CD14-positive monocyte (primary cell): ENCODE data around the gene MYO1D. TPM values are rescaled to one million over a fixed set of nuclear protein-coding genes. Genes with fewer than 3 reads are reported as not detected.

ENCODE experiments used
- DNase-seq, 3 donors: peaks; one replicate each; pipeline ENCODE4 v3.0.0-alpha.2; 2011 to 2022
- H2AFZ ChIP-seq: 2 replicates; pipeline ENCODE4 v1.6.0; 2012; ENCODE audit warnings: mild to moderate bottlenecking, low read depth, low read length, inconsistent platforms; ENCODE audit not compliant: insufficient read depth, poor library complexity, severe bottlenecking
- H3K27ac ChIP-seq, 2 donors: 1 replicate in 1 of 2; 2 replicates in 1 of 2; pipeline ENCODE4 v1.5.1; 2012 to 2013; ENCODE audit warnings: low read length in 2 of 2, control low read depth in 1 of 2, inconsistent platforms in 1 of 2, low read depth in 1 of 2, mild to moderate bottlenecking in 1 of 2
- H3K27me3 ChIP-seq, 2 donors: one replicate each; pipeline versions ENCODE4 v1.6.0 to v1.6.1; 2011 to 2013; ENCODE audit warnings: low read length in 2 of 2; ENCODE audit not compliant: control insufficient read depth in 2 of 2, insufficient read depth in 2 of 2
- H3K36me3 ChIP-seq, 2 donors: replicated peaks in 1 of 2; 1 replicate in 1 of 2; 2 replicates in 1 of 2; pipeline versions ENCODE4 v1.5.1 to v1.6.1; 2012 to 2013; ENCODE audit warnings: low read length in 2 of 2, control low read depth in 1 of 2, inconsistent platforms in 1 of 2, mild to moderate bottlenecking in 1 of 2; ENCODE audit not compliant: insufficient read depth in 2 of 2, control insufficient read depth in 1 of 2
- H3K4me1 ChIP-seq, 2 donors: 1 replicate in 1 of 2; 2 replicates in 1 of 2; pipeline versions ENCODE4 v1.5.1 to v1.6.1; 2012 to 2013; ENCODE audit warnings: low read length in 2 of 2, control low read depth in 1 of 2, inconsistent platforms in 1 of 2, mild to moderate bottlenecking in 1 of 2, moderate library complexity in 1 of 2; ENCODE audit not compliant: insufficient read depth in 2 of 2, control insufficient read depth in 1 of 2
- H3K4me2 ChIP-seq: replicated peaks from 2 replicates; pipeline ENCODE3; 2012; ENCODE audit warnings: low read length, moderate library complexity, mild to moderate bottlenecking; ENCODE audit not compliant: poor library complexity, severe bottlenecking; ENCODE audit errors: extremely low read depth
- H3K4me3 ChIP-seq, 3 experiments: fragments of 200-600 bp in 1 of 3; sonication (generic) in 1 of 3; replicated peaks in 1 of 3; 1 replicate in 2 of 3; 2 replicates in 1 of 3; pipeline ENCODE4 v1.5.1; 2011 to 2013; ENCODE audit warnings: low read length in 3 of 3, mild to moderate bottlenecking in 3 of 3, control low read depth in 2 of 3, low read depth in 2 of 3, inconsistent platforms in 1 of 3, moderate library complexity in 1 of 3
- H3K79me2 ChIP-seq: 2 replicates; pipeline ENCODE4 v1.6.0; 2012; ENCODE audit warnings: mild to moderate bottlenecking, control low read depth, inconsistent platforms, low read length, moderate library complexity; ENCODE audit not compliant: insufficient read depth
- H3K9ac ChIP-seq: 2 replicates; pipeline ENCODE4 v1.6.0; 2017; ENCODE audit warnings: low read length, mild to moderate bottlenecking; ENCODE audit not compliant: insufficient read depth, poor library complexity, severe bottlenecking
- H3K9me3 ChIP-seq, 2 donors: replicated peaks in 1 of 2; 1 replicate in 1 of 2; 2 replicates in 1 of 2; pipeline versions ENCODE4 v1.5.1 to v1.6.1; 2012 to 2013; ENCODE audit warnings: low read length in 2 of 2, control low read depth in 1 of 2; ENCODE audit not compliant: control insufficient read depth in 1 of 2, insufficient read depth in 1 of 2
- H4K20me1 ChIP-seq: 2 replicates; pipeline ENCODE4 v1.6.0; 2012; ENCODE audit warnings: mild to moderate bottlenecking, low read length, control low read depth, moderate library complexity; ENCODE audit not compliant: insufficient read depth
- H3K27ac Mint-ChIP-seq, 7 donors: one replicate each; pipeline ENCODE4 v1.8.0; 2020; ENCODE audit warnings: mild to moderate bottlenecking in 7 of 7, mixed read lengths in 7 of 7, moderate library complexity in 6 of 7, inconsistent platforms in 2 of 7
- H3K27me3 Mint-ChIP-seq, 3 donors: one replicate each; pipeline ENCODE4 v1.8.0; 2021 to 2022; ENCODE audit warnings: low read depth in 3 of 3, mild to moderate bottlenecking in 3 of 3, mixed read lengths in 3 of 3, moderate library complexity in 3 of 3, inconsistent platforms in 1 of 3
- H3K36me3 Mint-ChIP-seq, 2 donors: one replicate each; pipeline ENCODE4 v1.8.0; 2020; ENCODE audit warnings: mixed read lengths in 2 of 2, inconsistent platforms in 1 of 2, mild to moderate bottlenecking in 1 of 2
- H3K4me1 Mint-ChIP-seq: one replicate; pipeline ENCODE4 v1.8.0; 2020; ENCODE audit warnings: mild to moderate bottlenecking, mixed read lengths
- H3K4me3 Mint-ChIP-seq, 2 donors: one replicate each; pipeline ENCODE4 v1.8.0; 2020; ENCODE audit warnings: mild to moderate bottlenecking in 2 of 2, mixed read lengths in 2 of 2, moderate library complexity in 1 of 2
- H3K9me3 Mint-ChIP-seq, 7 donors: one replicate each; pipeline ENCODE4 v1.8.0; 2020 to 2022; ENCODE audit warnings: mixed read lengths in 7 of 7, mild to moderate bottlenecking in 6 of 7, moderate library complexity in 6 of 7, inconsistent platforms in 2 of 7
- WGBS: methylation state at CpG from one replicate; pipeline ENCODE4 v1.1.5; 2013; ENCODE audit warnings: missing lambda C conversion rate; ENCODE audit not compliant: insufficient coverage; 5-methylcytosine and 5-hydroxymethylcytosine counted together
- intact Hi-C, 2 donors: fragments of 100-400 bp; cut with micrococcal nuclease; formaldehyde crosslinking; loops; one replicate each; pipeline versions ENCODE4 v1.15.0 to v1.15.1; 2023
- polyA plus RNA-seq, 3 donors: library from polyadenylated mRNA; depleted of rRNA in 1 of 3; unstranded in 2 of 3; stranded (reverse) in 1 of 3; fragments of 300-500 nt in 2 of 3; fragments of >200 nt in 1 of 3; fragmentation: Illumina TruSeq in 2 of 3; gene quantifications; 1 replicate in 2 of 3; 2 replicates in 1 of 3; pipeline ENCODE4 v1.2.3, GENCODE V29; 2012 to 2021
- small RNA-seq: library from RNA; depleted of rRNA; stranded (forward); fragments of <200 nt; gene quantifications from one replicate; pipeline ENCODE3, GENCODE V24; 2012; ENCODE audit warnings: low read depth; ENCODE audit not compliant: insufficient read length
- TF ChIP-seq, protein P1 (sequence below): fragments of 200-600 bp; IDR thresholded peaks from one replicate; pipeline ENCODE4 v1.8.0; 2022; ENCODE audit warnings: antibody characterized with exemption, mild to moderate bottlenecking

Gene MYO1D
- polyA plus RNA-seq, 3 donors, result 0.22 to 0.39 (median 0.26) TPM

DNA sequence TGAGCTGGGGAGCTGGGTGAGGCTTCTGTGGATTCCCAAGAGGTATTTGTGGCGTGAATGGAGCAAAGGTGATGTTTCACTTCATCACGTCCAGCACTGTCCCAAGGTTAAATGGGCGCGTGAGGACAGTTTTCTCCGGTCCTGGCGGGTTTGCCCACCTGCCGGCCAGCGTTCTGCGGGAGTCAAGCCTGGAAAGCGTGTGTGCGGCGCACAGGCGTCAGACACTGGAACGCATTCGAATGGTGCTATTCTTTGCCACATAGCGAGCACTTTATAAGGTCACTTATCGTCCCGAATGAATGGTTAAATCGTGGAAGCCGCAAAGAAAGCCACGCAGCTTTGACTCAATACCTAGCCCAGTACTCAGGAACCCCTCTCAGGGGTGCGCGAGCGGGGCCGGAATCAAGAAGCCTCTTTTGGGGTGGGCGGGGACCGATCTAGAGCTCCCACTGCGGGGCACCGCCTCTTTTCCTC, 433.1 kb downstream of the MYO1D start:
- H3K36me3 Mint-ChIP-seq, result peaks cover 20 to 24% of the 10 kb centered on the region in 2 donors
- H3K79me2 ChIP-seq, result peaks cover 41% of the 10 kb centered on the region
- TF ChIP-seq, protein P1, sequence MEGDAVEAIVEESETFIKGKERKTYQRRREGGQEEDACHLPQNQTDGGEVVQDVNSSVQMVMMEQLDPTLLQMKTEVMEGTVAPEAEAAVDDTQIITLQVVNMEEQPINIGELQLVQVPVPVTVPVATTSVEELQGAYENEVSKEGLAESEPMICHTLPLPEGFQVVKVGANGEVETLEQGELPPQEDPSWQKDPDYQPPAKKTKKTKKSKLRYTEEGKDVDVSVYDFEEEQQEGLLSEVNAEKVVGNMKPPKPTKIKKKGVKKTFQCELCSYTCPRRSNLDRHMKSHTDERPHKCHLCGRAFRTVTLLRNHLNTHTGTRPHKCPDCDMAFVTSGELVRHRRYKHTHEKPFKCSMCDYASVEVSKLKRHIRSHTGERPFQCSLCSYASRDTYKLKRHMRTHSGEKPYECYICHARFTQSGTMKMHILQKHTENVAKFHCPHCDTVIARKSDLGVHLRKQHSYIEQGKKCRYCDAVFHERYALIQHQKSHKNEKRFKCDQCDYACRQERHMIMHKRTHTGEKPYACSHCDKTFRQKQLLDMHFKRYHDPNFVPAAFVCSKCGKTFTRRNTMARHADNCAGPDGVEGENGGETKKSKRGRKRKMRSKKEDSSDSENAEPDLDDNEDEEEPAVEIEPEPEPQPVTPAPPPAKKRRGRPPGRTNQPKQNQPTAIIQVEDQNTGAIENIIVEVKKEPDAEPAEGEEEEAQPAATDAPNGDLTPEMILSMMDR, result no peak
- peak overlapping the region; percentile 63 to 95 (median 84) for H3K4me3 ChIP-seq
- H3K27me3 ChIP-seq, result no peaks in the 10 kb centered on the region
- H3K9me3 Mint-ChIP-seq, result peaks cover 0 to 5% (median 0%) of the 10 kb centered on the region in 7 donors
- peak overlapping the region; percentile 95 for H3K9ac ChIP-seq
- DNase-seq, result no peak
- WGBS, result 5% methylated on average over 27 of the region's 29 CpGs
- H3K27me3 Mint-ChIP-seq, result peaks cover 11 to 20% (median 16%) of the 10 kb centered on the region in 3 donors
- peak overlapping the region; percentile 93 for H2AFZ ChIP-seq
- no peaks in the 10 kb centered on the region for H4K20me1 ChIP-seq
- peak overlapping the region; percentile 91 to 93 for H3K4me3 Mint-ChIP-seq
- H3K36me3 ChIP-seq, result peaks cover 12 to 21% of the 10 kb centered on the region in 2 donors
- peak overlapping the region; percentile 95 for H3K4me2 ChIP-seq
- H3K9me3 ChIP-seq, result no peaks in the 10 kb centered on the region
- peaks cover 24% of the 10 kb centered on the region for H3K4me1 Mint-ChIP-seq
- peak overlapping the region in 3 of 7 donors; percentile 63 to 91 (median 83) for H3K27ac Mint-ChIP-seq
- H3K4me1 ChIP-seq, result peaks cover 18 to 26% of the 10 kb centered on the region in 2 donors
- H3K27ac ChIP-seq, result no peak overlapping the region
- intact Hi-C loops, result loop anchor here in 1 of 2 donors (5.0 to 10.0 kb wide), 2 partner anchors 92 to 179 kb away; partner anchors contain the start of genes RHBDL3 and ZNF207

Small RNAs within 50 kb of the gene (small RNA-seq; reads per million reads assigned to genes)
- not detected for gene RF00019

Other genes with a start within 250 kb of the MYO1D start
- not detected for gene TMEM98, start 51.0 kb upstream of the MYO1D start, polyA plus RNA-seq
- gene SPACA3, start 114.7 kb upstream of the MYO1D start, polyA plus RNA-seq, result not detected